ENCODE results near the gene ITPK1.
"Not testable (repeated sequence)": the region's sequence is repeated elsewhere in the genome, so short reads cannot be mapped to it uniquely, and the experiment has no call there.

ITPK1 gene

GRCh38 chr14:93137864-93138263, 22.1 kb upstream of the ITPK1 start:
- ChIA-PET POLR2A (interaction anchor here (0.6 kb wide), 1 partner anchor 8 kb away, joined by 3 read pairs; no protein-coding TSS in a partner anchor), CTCF (interaction anchor here (0.6 to 12.4 kb wide), 15 partner anchors 9 to 757 kb away, joined by 3 to 155 read pairs (median 4); partner anchors contain the start of gene ITPK1)
- Histone ChIP-seq H3K27ac (ENCODE audit: extremely low read depth, low read depth, low read length) (no peak overlapping the region), H3K36me3 (ENCODE audit: control insufficient read depth in 2 of 2, insufficient read depth in 1 of 2, low read length in 2 of 2) (no peaks in the 10 kb centered on the region), H3K9me3 (ENCODE audit: control insufficient read depth, insufficient read depth, low read depth, low read length) (no peaks in the 10 kb centered on the region), H3K4me3 (ENCODE audit: low read depth, low read length) (no peak overlapping the region), H3K4me1 (ENCODE audit: control insufficient read depth, insufficient read depth, low read length) (no peaks in the 10 kb centered on the region)
- TF ChIP-seq ZBTB8A (tag by site-specific recombination; IDR thresholded peaks at IDR 0.05): 0 out of 2 replicates have a peak, but pooled peaks have one; percentile 13
- no peak for TF ChIP-seq ZSCAN23 (tag by site-specific recombination; IDR thresholded peaks at IDR 0.05)
- TF ChIP-seq ZNF837 (tag by site-specific recombination; IDR thresholded peaks at IDR 0.05): no peak
- TF ChIP-seq SCRT1 (tag by site-specific recombination; IDR thresholded peaks at IDR 0.05; ENCODE audit: borderline replicate concordance): 0 out of 2 replicates have a peak, but pooled peaks have one; percentile 27
- 0 out of 2 replicates have a peak, but pooled peaks have one; percentile 25 for TF ChIP-seq ZBTB17 (tag by site-specific recombination; IDR thresholded peaks at IDR 0.05)
- TF ChIP-seq KLF1 (tag by site-specific recombination; IDR thresholded peaks at IDR 0.05): peak; percentile 65

- H3K4me3 ChIP-seq (ENCODE audit: low read depth, low read length); H3K4me1 ChIP-seq (ENCODE audit: control insufficient read depth, insufficient read depth, low read length); H3K9me3 ChIP-seq (ENCODE audit: control insufficient read depth, insufficient read depth, low read depth, low read length); H3K36me3 ChIP-seq (ENCODE audit: control insufficient read depth in 2 of 2, insufficient read depth in 1 of 2, low read length in 2 of 2); POLR2A ChIA-PET; H3K27ac ChIP-seq (ENCODE audit: extremely low read depth, low read depth, low read length): not testable (repeated sequence)
- CTCF ChIA-PET: interaction anchor here (0.5 to 12.4 kb wide), 3 partner anchors 23 to 1438 kb away, joined by 3 to 155 read pairs (median 4); partner anchors contain the start of gene ITPK1
These were observed 20.8 kb upstream of the ITPK1 start for GRCh38 chr14:93136508-93136907.

GRCh38 chr14:93136009-93136408, 20.3 kb upstream of the ITPK1 start:
- no peaks in the 10 kb centered on the region for H3K36me3 ChIP-seq (ENCODE audit: control insufficient read depth in 2 of 2, insufficient read depth in 1 of 2, low read length in 2 of 2)
- ChIA-PET CTCF (interaction anchor here (0.5 to 12.4 kb wide), 2 partner anchors 22 to 1437 kb away, joined by 3 to 155 read pairs; partner anchors contain the start of gene ITPK1), POLR2A (no interaction called here)
- no peaks in the 10 kb centered on the region for H3K4me1 ChIP-seq (ENCODE audit: control insufficient read depth, insufficient read depth, low read length)
- no peak overlapping the region for H3K27ac ChIP-seq (ENCODE audit: extremely low read depth, low read depth, low read length)
- TF ChIP-seq KLF9 (tag by site-specific recombination; IDR thresholded peaks at IDR 0.05; ENCODE audit: low read depth) (no peak), ZNF266 (tag by site-specific recombination; IDR thresholded peaks at IDR 0.05; ENCODE audit: low read depth) (no peak), ZNF501 (tag by site-specific recombination; IDR thresholded peaks at IDR 0.05) (no peak), AEBP2 (tag by site-specific recombination; IDR thresholded peaks at IDR 0.05; ENCODE audit: borderline replicate concordance) (no peak), ZNF747 (tag by site-specific recombination; IDR thresholded peaks at IDR 0.05) (no peak), SCRT2 (tag by site-specific recombination; IDR thresholded peaks at IDR 0.05) (no peak), ZNF549 (tag by site-specific recombination; IDR thresholded peaks at IDR 0.05) (no peak), ZSCAN18 (tag by site-specific recombination; IDR thresholded peaks at IDR 0.05) (no peak), ZIC2 (tag by site-specific recombination; IDR thresholded peaks at IDR 0.05) (no peak), ZNF488 (tag by site-specific recombination; IDR thresholded peaks at IDR 0.05) (no peak), ZNF626 (tag by site-specific recombination; IDR thresholded peaks at IDR 0.05) (no peak), ZNF791 (tag by site-specific recombination; IDR thresholded peaks at IDR 0.05) (no peak), ZNF140 (tag by site-specific recombination; IDR thresholded peaks at IDR 0.05) (no peak), ZNF280D (tag by site-specific recombination; IDR thresholded peaks at IDR 0.05) (no peak), ZNF530 (tag by site-specific recombination; IDR thresholded peaks at IDR 0.05; ENCODE audit: low read depth) (no peak), TCF7L2 (IDR thresholded peaks at IDR 0.05; ENCODE audit: borderline replicate concordance, low read depth, low read length) (no peak)
- no peak overlapping the region for H3K4me3 ChIP-seq (ENCODE audit: low read depth, low read length)
- H3K9me3 ChIP-seq (ENCODE audit: control insufficient read depth, insufficient read depth, low read depth, low read length): no peaks in the 10 kb centered on the region
